Measurements from ENCODE around the gene LRRC30. TPM values are rescaled to one million over a fixed set of nuclear protein-coding genes. Genes with fewer than 3 reads are reported as not detected.

LRRC30 gene
- total RNA-seq, 3 donors from 2014 or later = not detected

DNA sequence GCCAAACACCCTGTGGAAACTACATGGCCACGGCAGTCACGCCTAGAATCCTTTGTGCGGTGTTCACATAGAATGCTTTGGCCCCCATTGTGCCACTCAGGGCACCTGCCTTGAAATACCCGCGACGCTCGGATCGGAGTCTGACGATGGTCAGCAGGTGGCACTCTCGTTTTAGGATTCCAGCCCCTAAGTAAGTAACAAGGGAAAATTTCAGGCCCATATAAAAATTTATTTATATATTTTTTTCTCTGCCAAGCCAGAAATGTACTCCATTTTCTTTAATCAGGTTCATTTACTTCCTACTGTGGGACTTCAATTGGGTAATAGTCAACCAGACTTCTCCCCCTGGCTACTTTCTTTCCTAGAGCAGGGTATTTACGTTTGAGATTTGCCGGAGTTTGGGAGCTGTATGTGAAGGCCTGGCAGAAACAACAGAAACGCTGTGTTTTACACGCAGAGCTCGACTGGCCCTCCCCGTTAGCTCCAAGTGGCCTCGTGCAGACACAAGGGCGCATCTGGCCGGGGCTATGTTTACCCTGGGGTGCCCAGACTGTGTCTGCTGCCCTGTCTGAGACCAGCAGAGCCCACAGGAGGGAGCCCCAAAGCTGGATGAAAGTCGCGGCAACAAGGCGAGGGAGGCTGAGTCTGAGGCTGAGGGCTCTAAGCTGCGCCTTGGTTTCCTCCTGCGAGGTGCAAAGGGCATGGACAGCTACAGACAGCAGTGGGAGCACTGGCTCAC is 41.6 kb downstream of the LRRC30 start:
- Histone ChIP-seq H3K9me3 (no peaks in the 10 kb centered on the region), H3K4me1 (ENCODE audit: low read depth) (no peaks in the 10 kb centered on the region), H3K4me3 (no peak overlapping the region), H3K36me3 (ENCODE audit: low read depth) (no peaks in the 10 kb centered on the region)
- intact Hi-C loops (cut with DNase I, micrococcal nuclease) = no loop called here
- DNase-seq = peak in 2 of 3 donors; percentile 27 to 59
- peak; percentile 25 for ATAC-seq
- TF ChIP-seq, protein P1, sequence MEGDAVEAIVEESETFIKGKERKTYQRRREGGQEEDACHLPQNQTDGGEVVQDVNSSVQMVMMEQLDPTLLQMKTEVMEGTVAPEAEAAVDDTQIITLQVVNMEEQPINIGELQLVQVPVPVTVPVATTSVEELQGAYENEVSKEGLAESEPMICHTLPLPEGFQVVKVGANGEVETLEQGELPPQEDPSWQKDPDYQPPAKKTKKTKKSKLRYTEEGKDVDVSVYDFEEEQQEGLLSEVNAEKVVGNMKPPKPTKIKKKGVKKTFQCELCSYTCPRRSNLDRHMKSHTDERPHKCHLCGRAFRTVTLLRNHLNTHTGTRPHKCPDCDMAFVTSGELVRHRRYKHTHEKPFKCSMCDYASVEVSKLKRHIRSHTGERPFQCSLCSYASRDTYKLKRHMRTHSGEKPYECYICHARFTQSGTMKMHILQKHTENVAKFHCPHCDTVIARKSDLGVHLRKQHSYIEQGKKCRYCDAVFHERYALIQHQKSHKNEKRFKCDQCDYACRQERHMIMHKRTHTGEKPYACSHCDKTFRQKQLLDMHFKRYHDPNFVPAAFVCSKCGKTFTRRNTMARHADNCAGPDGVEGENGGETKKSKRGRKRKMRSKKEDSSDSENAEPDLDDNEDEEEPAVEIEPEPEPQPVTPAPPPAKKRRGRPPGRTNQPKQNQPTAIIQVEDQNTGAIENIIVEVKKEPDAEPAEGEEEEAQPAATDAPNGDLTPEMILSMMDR (IDR thresholded peaks at IDR 0.05) = no peak

DNA sequence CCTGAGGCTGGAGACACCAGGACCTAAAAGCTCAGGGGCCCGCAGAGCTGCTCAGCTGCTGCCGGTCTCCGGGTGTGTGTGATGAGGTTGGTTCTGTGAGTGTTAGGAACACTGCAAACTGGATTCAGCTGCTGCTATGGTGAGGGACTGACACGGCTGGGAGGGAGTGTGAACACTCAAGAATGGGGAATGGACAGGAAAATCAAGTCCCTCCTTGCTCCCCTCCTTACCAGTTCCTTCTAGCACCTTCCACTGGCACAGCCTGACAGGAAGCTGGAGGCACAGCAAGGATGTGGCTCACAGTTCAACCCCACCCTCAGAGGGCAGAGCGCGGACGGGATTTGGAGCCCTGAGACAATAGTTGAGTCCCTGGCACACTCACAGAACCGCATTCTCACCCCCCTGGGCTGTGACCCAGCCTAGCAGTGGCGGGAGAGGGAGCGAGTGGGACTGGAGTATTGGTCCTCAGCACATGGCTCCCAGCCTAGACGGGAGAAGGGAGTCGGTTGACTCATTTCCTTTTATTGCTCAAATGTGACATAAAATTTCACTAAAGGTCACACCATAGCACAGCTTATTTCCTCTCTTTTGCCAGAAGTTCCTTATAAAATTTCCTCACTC is 42.5 kb downstream of the LRRC30 start:
- TF ChIP-seq, protein P1 (IDR thresholded peaks at IDR 0.05) = no peak
- Histone ChIP-seq H3K4me1 (ENCODE audit: low read depth) (no peaks in the 10 kb centered on the region), H3K36me3 (ENCODE audit: low read depth) (no peaks in the 10 kb centered on the region), H3K9me3 (no peaks in the 10 kb centered on the region), H3K4me3 (no peak overlapping the region)
- peak; percentile 47 for ATAC-seq
- peak; percentile 10 to 55 (median 28) for DNase-seq
- intact Hi-C loops (cut with DNase I, micrococcal nuclease) = no loop called here

DNA sequence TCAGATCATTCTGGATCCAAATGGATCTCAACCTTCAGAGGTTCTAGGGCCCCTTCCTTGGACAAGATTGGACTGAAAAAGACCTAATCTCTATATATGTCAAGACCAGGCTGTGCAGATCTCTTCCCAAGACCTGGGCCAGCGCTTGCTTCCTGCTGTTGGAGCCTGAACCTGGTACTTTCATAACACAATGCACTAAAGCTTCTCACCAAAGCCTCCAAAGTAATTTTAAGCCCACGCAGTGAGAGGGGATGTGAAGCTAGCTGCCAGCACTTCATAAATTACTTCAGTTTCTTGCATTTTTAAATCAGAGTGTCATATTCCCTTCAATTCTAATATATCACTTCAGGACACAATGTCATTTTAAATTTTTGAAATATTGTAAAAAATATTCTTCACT is 50.7 kb downstream of the LRRC30 start:
- no peaks in the 10 kb centered on the region for H3K9me3 ChIP-seq
- no peaks in the 10 kb centered on the region for H3K4me1 ChIP-seq (ENCODE audit: low read depth)
- ATAC-seq (no peak), DNase-seq (no peak)
- TF ChIP-seq, protein P1 (IDR thresholded peaks at IDR 0.05) = no peak
- no peaks in the 10 kb centered on the region for H3K36me3 ChIP-seq (ENCODE audit: low read depth)
- intact Hi-C loops (cut with DNase I, micrococcal nuclease) = loop anchor here in 1 of 2 donors (10.0 kb wide), 1 partner anchor 283 kb away; the partner anchor contains the start of gene PTPRM
- no peak overlapping the region for H3K4me3 ChIP-seq

Other genes starting within 250 kb of the LRRC30 start
- 10 to 100 TPM in 1 of 3 donors, 1 to 10 TPM in 2; 2.7 to 20.8 (median 6.1) TPM for gene LAMA1, start 113.3 kb upstream of the LRRC30 start, total RNA-seq

All from mucosa of descending colon (tissue), 3 donors.